Measurements from ENCODE around the gene ARHGAP9.
"Not testable (repeated sequence)": the region's sequence is repeated elsewhere in the genome, so short reads cannot be mapped to it uniquely, and the experiment has no call there.

The ARHGAP9 gene

DNA sequence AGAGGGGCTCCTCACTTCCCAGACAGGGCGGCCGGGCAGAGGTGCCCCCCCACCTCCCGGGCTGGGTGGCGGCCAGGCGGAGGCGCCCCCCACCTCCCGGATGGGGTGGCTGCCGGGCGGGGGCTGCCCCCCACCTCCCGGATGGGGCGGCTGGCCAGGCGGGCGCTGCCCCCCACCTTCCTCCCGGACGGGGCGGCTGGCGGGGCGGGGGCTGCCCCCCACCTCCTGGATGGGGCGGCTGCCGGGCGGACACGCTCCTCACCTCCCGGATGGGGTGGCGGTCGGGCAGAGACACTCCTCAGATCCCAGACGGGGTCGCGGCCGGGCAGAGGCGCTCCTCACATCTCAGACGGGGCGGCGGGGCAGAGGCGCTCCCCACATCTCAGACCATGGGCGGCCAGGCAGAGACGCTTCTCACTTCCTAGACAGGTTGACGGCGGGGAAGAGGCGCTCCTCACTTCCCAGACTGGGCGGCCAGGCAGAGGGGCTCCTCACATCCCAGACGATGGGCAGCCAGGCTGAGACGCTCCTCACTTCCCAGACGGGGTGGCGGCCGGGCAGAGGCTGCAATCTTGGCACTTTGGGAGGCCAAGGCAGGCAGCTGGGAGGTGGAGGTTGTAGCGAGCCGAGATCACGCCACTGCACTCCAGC, 15.5 kb upstream of the ARHGAP9 start:
- not testable (repeated sequence) for H3K4me1 ChIP-seq (ENCODE audit: insufficient read depth, low read length); H3K27me3 ChIP-seq (ENCODE audit: insufficient read depth, low read length); H2AFZ ChIP-seq (ENCODE audit: low read depth, low read length); H3K4me3 ChIP-seq (ENCODE audit: low read length); H3K9me3 ChIP-seq (ENCODE audit: low read length)
- peaks cover 62% of the 10 kb centered on the region for H3K36me3 ChIP-seq (ENCODE audit: insufficient read depth, low read length)

DNA sequence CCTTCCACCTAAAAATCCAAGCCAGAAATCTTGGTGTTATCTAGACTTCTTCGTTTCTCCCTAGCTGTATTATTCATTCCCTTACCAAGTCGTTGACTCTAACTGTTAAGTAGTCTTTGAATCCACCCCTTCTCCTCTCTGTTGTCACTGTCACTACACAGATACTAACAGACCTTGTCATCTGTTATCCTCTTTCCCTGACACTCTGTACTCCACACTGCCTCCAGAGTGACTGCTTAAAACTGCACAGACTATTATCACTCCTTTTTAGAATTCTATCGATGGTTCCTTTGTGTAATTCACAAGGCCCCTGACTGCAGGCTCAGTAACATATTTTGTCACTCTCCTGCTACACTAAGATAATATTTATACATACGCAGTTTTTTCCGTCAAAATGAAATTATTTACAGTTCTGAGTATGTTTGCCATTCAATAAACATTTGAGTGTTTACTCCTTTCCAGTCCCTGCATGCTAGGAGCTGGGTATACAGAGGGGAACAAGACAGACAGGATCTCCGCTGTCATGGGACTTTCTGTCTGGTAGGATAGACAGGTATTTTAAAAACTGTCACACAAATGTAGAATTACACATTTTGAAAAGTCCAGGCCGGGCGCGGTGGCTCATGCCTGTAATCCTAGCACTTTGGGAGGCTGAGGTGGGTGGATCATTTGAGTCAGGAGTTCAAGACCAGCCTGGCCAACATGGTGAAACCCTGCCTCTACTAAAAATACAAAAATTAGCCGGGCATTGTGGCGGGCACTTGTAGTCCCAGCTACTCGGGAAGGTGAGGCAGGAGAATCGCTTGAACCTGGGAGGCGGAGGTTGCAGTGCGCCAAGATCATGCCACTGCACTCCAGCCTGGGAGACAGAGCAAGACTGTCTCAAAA, 12.0 kb upstream of the ARHGAP9 start:
- Histone ChIP-seq H2AFZ (ENCODE audit: low read depth, low read length) (no peak overlapping the region), H3K27me3 (ENCODE audit: insufficient read depth, low read length) (no peaks in the 10 kb centered on the region), H3K36me3 (ENCODE audit: insufficient read depth, low read length) (peaks cover 49% of the 10 kb centered on the region), H3K9me3 (ENCODE audit: low read length) (peaks cover 4% of the 10 kb centered on the region), H3K4me1 (ENCODE audit: insufficient read depth, low read length) (peaks cover 10% of the 10 kb centered on the region), H3K4me3 (ENCODE audit: low read length) (no peak overlapping the region)

DNA sequence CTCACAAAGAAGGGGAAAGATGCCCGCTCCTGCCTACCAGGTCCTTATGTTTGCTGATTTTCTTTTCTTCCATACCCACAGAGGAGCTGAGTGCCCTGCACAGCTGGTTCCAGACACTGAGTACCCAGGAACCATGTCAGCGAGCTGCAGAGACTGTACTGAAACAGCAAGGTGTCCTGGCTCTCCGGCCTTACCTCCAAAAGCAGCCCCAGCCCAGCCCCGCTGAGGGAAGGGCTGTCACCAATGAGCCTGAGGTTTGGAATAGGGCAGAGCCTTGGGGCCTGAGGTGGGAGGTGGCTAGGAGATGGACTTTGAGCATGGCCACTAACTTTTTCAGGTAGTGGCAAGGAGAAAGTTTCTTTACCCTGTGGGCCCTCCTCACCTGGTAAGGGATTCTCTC, 10.5 kb upstream of the ARHGAP9 start:
- Histone ChIP-seq H3K4me1 (ENCODE audit: insufficient read depth, low read length) (peaks cover 10% of the 10 kb centered on the region), H3K36me3 (ENCODE audit: insufficient read depth, low read length) (peaks cover 41% of the 10 kb centered on the region), H3K4me3 (ENCODE audit: low read length) (no peak overlapping the region), H3K27me3 (ENCODE audit: insufficient read depth, low read length) (no peaks in the 10 kb centered on the region), H2AFZ (ENCODE audit: low read depth, low read length) (no peak overlapping the region), H3K9me3 (ENCODE audit: low read length) (peaks cover 4% of the 10 kb centered on the region)

DNA sequence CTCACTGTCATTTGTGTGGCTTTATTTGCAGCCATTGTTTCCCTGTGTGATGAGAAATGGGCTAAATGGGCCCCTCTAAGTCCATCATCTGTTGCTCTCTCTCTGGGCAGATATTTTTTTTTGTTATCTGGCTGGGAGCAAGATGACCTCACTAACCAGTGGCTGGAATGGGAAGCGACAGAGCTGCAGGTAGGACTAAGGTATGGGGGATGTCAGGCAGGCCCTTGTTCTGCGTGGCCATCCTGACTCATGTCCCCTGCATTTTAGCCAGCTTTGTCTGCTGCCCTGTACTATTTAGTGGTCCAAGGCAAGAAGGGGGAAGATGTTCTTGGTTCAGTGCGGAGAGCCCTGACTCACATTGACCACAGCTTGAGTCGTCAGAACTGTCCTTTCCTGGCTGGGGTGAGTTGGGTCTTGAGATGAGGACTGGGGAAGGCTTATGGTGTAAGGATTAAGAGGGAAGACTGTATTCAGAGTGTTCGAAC, 9.5 kb upstream of the ARHGAP9 start:
- peaks cover 4% of the 10 kb centered on the region for H3K9me3 ChIP-seq (ENCODE audit: low read length)
- peaks cover 41% of the 10 kb centered on the region for H3K36me3 ChIP-seq (ENCODE audit: insufficient read depth, low read length)
- H3K4me3 ChIP-seq (ENCODE audit: low read length), result peak overlapping the region; percentile 75
- H3K4me1 ChIP-seq (ENCODE audit: insufficient read depth, low read length), result peaks cover 10% of the 10 kb centered on the region
- no peaks in the 10 kb centered on the region for H3K27me3 ChIP-seq (ENCODE audit: insufficient read depth, low read length)
- H2AFZ ChIP-seq (ENCODE audit: low read depth, low read length), result no peak overlapping the region

DNA sequence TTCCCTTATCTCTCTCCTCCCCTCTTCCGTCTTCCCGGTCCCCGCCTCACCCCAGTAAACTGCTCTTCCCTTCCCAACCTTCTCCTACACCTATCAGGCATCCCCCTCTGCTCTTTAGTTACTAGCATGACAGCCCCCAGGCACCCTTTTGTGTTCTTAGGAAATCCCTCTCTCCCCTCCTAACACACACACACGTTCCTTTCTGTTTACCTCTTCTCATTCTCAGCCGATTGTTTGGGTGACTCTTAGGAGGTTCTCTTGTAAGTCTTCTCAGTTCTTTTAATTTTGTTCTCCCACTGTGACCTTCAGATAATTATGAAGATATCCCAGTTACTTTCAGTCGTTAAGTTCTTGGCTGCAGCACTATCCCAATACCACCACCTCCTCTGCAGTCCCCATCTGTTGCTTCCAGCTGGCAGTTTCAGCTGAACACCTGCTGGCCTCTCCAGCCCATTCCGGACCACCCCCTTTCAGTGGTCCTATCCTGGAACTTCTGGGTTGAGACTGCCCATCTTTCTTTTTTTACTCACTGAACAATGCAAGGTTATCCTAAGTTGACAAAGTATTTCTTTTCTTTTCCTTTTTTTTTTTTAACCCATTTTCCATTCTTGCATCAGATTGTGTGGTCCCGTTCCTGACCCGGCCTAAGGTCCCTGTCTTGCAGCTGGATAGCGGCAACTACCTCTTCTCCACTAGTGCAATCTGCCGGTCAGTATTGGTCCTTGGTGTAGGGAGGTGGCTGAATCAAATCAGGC, 8.9 kb upstream of the ARHGAP9 start:
- H3K4me3 ChIP-seq (ENCODE audit: low read length), result peak overlapping the region; percentile 75
- H2AFZ ChIP-seq (ENCODE audit: low read depth, low read length), result no peak overlapping the region
- H3K27me3 ChIP-seq (ENCODE audit: insufficient read depth, low read length), result no peaks in the 10 kb centered on the region
- H3K36me3 ChIP-seq (ENCODE audit: insufficient read depth, low read length), result peaks cover 38% of the 10 kb centered on the region
- peaks cover 4% of the 10 kb centered on the region for H3K9me3 ChIP-seq (ENCODE audit: low read length)
- H3K4me1 ChIP-seq (ENCODE audit: insufficient read depth, low read length), result peaks cover 10% of the 10 kb centered on the region

DNA sequence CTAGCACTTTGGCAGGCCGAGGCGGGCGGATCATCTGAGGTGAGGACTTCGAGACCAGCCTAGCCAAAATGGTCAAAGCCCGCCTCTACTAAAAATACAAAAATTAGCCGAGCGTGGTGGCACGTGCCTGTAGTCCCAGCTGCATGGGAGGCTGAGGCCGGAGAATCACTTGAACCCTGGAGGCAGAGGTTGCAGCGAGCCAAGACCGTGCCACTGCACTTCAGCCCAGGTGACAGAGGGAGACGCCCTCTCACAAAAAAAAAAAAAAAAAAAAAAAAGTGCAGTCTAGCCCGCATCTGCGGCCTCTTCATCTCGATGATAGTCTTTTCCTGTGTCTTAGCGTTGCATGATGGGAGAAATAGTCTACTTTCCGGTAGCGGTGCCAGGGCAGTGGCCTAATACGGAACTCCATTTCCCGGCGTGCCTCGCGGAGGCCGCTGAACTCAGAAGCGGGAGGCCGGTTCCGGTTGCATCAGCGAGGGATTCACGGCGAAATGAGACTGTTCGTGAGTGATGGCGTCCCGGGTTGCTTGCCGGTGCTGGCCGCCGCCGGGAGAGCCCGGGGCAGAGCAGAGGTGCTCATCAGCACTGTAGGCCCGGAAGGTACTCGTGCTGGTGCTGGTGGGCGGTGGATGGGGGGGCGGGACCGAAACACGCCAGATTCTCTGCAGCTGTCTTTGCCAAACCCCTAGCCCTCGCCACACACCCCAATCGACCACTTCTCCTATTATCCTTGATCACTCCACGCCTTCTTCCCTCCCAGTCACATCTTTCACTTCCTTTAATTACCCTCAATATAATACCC, 8.1 kb upstream of the ARHGAP9 start, which contains the start of gene MARS1:
Gene MARS1, plus strand, starts transcription at position 472 of the 805 bp plus-strand sequence. Its CDS starts 23 bp downstream, at position 495.
- H3K27me3 ChIP-seq (ENCODE audit: insufficient read depth, low read length), result no peaks in the 10 kb centered on the region
- peaks cover 35% of the 10 kb centered on the region for H3K36me3 ChIP-seq (ENCODE audit: insufficient read depth, low read length)
- H2AFZ ChIP-seq (ENCODE audit: low read depth, low read length), result peak within 1 kb of the TSS; percentile 69
- H3K4me3 ChIP-seq (ENCODE audit: low read length), result peak within 1 kb of the TSS; percentile 75
- peaks cover 2% of the 10 kb centered on the region for H3K9me3 ChIP-seq (ENCODE audit: low read length)
- peaks cover 10% of the 10 kb centered on the region for H3K4me1 ChIP-seq (ENCODE audit: insufficient read depth, low read length)

DNA sequence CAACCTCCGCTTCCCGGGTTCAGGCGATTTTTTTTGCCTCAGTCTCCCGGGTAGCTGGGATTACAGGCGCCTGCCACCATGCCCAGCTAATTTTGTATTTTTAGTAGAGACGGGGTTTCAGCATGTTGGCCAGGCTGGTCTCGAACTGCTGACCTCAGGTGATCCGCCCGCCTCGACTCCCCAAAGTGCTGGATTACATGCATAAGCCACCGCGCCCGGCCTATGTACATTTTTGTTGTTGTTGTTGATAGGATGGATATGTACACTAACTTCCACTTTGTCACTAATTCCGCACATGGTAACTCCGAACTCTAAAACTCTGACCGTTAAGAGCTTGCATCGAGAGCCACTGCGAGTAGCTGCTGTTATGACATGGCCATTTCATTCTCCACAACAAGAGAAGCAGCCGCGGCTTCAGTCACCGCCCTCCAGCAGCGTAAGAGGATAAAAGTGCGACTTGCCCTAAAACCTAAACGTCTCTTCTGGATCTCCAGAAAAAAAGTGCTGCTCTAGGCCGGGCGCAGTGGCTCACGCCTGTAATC, 7.5 kb upstream of the ARHGAP9 start:
- peak overlapping the region; percentile 23 for H3K4me3 ChIP-seq (ENCODE audit: low read length)
- no peaks in the 10 kb centered on the region for H3K27me3 ChIP-seq (ENCODE audit: insufficient read depth, low read length)
- H3K4me1 ChIP-seq (ENCODE audit: insufficient read depth, low read length), result peaks cover 10% of the 10 kb centered on the region
- H3K36me3 ChIP-seq (ENCODE audit: insufficient read depth, low read length), result peaks cover 30% of the 10 kb centered on the region
- H3K9me3 ChIP-seq (ENCODE audit: low read length), result no peaks in the 10 kb centered on the region
- H2AFZ ChIP-seq (ENCODE audit: low read depth, low read length), result peak overlapping the region; percentile 69

DNA sequence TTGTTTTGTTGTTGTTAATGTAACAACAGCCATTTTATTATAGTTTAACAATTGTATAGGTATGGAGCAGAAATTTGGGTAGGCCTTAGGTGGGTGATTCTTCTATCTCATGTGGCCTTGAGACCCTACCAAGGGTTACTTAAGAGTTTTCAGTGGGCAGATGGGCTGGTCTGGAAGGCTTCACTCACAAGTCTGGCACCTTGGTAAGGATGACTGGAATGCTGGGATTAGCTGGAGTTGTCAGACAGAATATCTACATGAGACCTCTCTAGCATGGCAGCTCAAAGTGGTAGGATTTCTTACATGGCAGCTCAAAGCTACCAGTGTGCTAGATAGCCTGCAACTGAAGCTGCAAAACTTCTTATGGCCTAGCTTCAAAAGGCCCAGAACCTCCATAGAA, 6.0 kb upstream of the ARHGAP9 start:
- no peaks in the 10 kb centered on the region for H3K9me3 ChIP-seq (ENCODE audit: low read length)
- peaks cover 2% of the 10 kb centered on the region for H3K27me3 ChIP-seq (ENCODE audit: insufficient read depth, low read length)
- H3K36me3 ChIP-seq (ENCODE audit: insufficient read depth, low read length), result peaks cover 18% of the 10 kb centered on the region
- H2AFZ ChIP-seq (ENCODE audit: low read depth, low read length), result no peak overlapping the region
- H3K4me3 ChIP-seq (ENCODE audit: low read length), result no peak overlapping the region
- H3K4me1 ChIP-seq (ENCODE audit: insufficient read depth, low read length), result peaks cover 10% of the 10 kb centered on the region

DNA sequence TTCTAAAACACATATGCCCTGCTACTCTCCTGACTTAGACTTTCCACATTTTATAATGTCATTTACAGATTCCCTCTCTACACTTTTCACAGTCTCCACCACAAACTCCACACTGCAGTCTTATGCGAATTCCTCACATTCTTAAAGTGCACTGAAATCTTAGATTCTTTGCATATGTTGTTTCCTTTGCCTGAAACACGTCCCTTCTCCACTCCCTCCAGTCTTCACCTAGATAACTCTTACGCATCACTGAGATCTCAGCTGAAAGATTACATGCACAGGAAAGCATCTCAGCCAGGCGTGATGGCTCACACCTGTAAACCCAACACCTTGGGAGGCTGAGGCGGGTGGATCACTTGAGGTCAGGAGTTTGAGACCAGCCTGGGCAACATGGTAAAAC, 3.8 kb upstream of the ARHGAP9 start:
- H3K4me1 ChIP-seq (ENCODE audit: insufficient read depth, low read length), result no peaks in the 10 kb centered on the region
- H3K27me3 ChIP-seq (ENCODE audit: insufficient read depth, low read length), result peaks cover 13% of the 10 kb centered on the region
- H2AFZ ChIP-seq (ENCODE audit: low read depth, low read length), result no peak overlapping the region
- no peak overlapping the region for H3K4me3 ChIP-seq (ENCODE audit: low read length)
- H3K9me3 ChIP-seq (ENCODE audit: low read length), result no peaks in the 10 kb centered on the region
- H3K36me3 ChIP-seq (ENCODE audit: insufficient read depth, low read length), result no peaks in the 10 kb centered on the region

DNA sequence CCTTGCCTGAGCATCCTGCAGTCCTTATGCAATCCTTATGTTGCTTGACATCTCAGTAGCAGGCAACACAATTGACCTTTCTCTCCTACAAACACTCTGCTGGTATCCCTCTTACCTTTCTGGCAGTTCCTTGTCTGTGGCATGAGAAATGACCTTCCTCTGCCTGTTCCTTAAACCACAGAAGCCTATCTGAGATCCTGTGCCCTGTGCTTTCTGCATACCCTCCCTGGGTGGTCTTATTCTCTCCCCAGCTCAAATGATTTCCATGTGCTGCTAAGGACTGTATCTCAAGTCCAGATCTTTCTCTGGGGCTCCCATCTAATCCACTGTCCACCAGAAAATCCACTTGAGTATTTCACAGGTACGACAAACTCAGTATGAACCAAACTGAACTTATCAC, 2.0 kb upstream of the ARHGAP9 start:
- Histone ChIP-seq H3K4me3 (ENCODE audit: low read length) (no peak overlapping the region), H3K36me3 (ENCODE audit: insufficient read depth, low read length) (no peaks in the 10 kb centered on the region), H3K27me3 (ENCODE audit: insufficient read depth, low read length) (peaks cover 30% of the 10 kb centered on the region), H2AFZ (ENCODE audit: low read depth, low read length) (no peak overlapping the region), H3K4me1 (ENCODE audit: insufficient read depth, low read length) (no peaks in the 10 kb centered on the region), H3K9me3 (ENCODE audit: low read length) (peaks cover 3% of the 10 kb centered on the region)

DNA sequence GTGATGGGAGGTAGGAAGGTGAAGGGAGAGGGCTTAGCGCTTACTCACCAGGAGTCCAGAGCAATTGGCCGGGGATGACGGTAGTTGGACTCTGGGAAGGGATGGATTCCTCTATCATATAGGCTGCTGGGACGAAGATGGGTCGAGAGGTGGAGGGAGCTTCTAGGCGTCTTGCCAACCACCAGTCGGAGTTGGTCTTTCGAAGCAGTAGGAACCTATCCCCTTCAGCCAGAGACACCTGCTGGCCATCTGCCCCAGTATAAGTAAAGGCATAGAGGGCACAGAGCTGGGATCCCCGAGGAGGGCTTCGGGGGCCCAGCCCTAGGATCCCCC, 657 bp downstream of the ARHGAP9 start:
- Histone ChIP-seq H3K4me1 (ENCODE audit: insufficient read depth, low read length) (peaks cover 9% of the 10 kb centered on the region), H3K27me3 (ENCODE audit: insufficient read depth, low read length) (peaks cover 56% of the 10 kb centered on the region), H3K9me3 (ENCODE audit: low read length) (peaks cover 3% of the 10 kb centered on the region), H3K4me3 (ENCODE audit: low read length) (no peak overlapping the region), H3K36me3 (ENCODE audit: insufficient read depth, low read length) (no peaks in the 10 kb centered on the region), H2AFZ (ENCODE audit: low read depth, low read length) (no peak overlapping the region)
